ENCODE data around the gene SNX7. TPM values are rescaled to one million over a fixed set of nuclear protein-coding genes. Genes with fewer than 3 reads are reported as not detected.

Gene SNX7
- total and polyA plus RNA-seq, 9 of the 15 experiments (the other 6 are each of a cell fraction or from before 2014, with no cell fraction given): 0.09 TPM; not detected in 8

DNA sequence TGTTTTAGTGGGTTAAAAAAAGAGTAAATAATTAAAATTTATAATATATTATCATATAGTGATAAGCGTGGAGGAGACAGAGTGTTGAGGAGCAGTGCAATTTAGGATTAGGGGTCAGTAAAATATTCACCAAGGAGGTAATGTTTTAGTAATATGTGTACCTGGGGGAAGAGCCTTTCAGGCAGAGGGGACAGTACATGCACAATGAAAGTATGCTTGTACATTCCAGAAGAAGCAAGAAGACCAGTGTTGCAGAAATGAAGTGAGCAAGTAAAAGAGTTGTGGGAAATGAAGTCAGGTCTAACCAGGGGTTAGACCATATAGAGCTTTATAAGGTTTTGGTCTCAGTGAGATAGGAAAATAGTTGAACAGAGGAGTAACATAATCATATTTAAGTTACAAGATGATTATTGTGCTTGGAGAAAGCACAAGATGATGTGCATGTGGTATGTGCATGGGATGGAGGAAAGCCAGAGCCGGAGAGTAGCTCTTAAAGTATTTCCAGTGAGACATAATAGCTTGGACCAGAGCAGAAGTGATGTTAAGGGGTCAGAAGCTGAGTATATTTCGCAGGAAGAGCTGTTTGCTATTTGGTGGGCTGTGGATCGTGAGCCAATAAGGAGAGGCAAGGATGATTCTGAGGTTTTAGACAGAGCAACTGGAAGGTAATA lies 44.8 kb downstream of the SNX7 start:
- Histone ChIP-seq H3K27me3 (ENCODE audit: control insufficient read depth in 2 of 2, insufficient read depth in 2 of 2, low read length in 2 of 2) (no peaks in the 10 kb centered on the region), H2AFZ (ENCODE audit: low read depth, low read length) (no peak overlapping the region), H3K9me1 (ENCODE audit: control insufficient read depth, insufficient read depth, low read length) (no peaks in the 10 kb centered on the region), H3K27ac (ENCODE audit: extremely low read depth, low read depth, low read length) (no peak overlapping the region), H3K36me3 (ENCODE audit: control insufficient read depth, insufficient read depth, low read length) (no peaks in the 10 kb centered on the region), H3K9me3 (replicated peaks; ENCODE audit: control insufficient read depth, insufficient read depth, low read depth, low read length) (0 out of 2 replicates have a peak, but pooled peaks cover 1% of the 10 kb centered on the region), H3K4me1 (replicated peaks in 1 of 2; ENCODE audit: control insufficient read depth in 2 of 2, insufficient read depth in 2 of 2, low read length in 2 of 2) (no peaks in the 10 kb centered on the region), H3K4me2 (ENCODE audit: insufficient read depth, low read length) (no peak overlapping the region), H3K9ac (ENCODE audit: insufficient read depth in 1 of 2, low read depth in 2 of 2, low read length in 2 of 2) (no peak overlapping the region), H4K20me1 (replicated peaks; ENCODE audit: control insufficient read depth, insufficient read depth, low read length) (no peaks in the 10 kb centered on the region), H3K79me2 (ENCODE audit: control insufficient read depth, insufficient read depth, low read length) (no peaks in the 10 kb centered on the region), H3K4me3 (no peak overlapping the region)
- POLR2A ChIA-PET: interaction anchor here (0.6 kb wide), 1 partner anchor 59 kb away, joined by 3 read pairs; no protein-coding TSS in a partner anchor
- FAIRE-seq (no peak), DNase-seq (ENCODE audit: extremely low read depth in 1 of 4, low spot score in 3 of 4) (no peak), ATAC-seq (no peak)
- BruUV-seq (replicated peaks): no TSS peak
- intact Hi-C loops (cut with micrococcal nuclease): no loop called here
- CTCF ChIA-PET (ENCODE audit: low intra/inter-chr PET ratio): no interaction called here
- in situ Hi-C loops (cut with MboI): no loop called here
- 1% methylated on average over 4 of the region's 4 CpGs for WGBS (ENCODE audit: insufficient coverage, low coverage, missing lambda C conversion rate)
- TF ChIP-seq SFPQ (IDR thresholded peaks at IDR 0.05; ENCODE audit: low read depth, low read length) (no peak), NFIX (CRISPR knock-in tag; IDR thresholded peaks at IDR 0.05; ENCODE audit: low read depth) (no peak), ZNF395 (CRISPR knock-in tag; IDR thresholded peaks at IDR 0.05) (no peak), DPF2 (IDR thresholded peaks at IDR 0.05) (no peak), KDM2B (CRISPR knock-in tag; IDR thresholded peaks at IDR 0.05) (no peak), NFIC (IDR thresholded peaks at IDR 0.05) (no peak), SRSF9 (IDR thresholded peaks at IDR 0.05; ENCODE audit: borderline replicate concordance, low read depth, low read length) (no peak), SIX5 (IDR thresholded peaks at IDR 0.05; ENCODE audit: borderline replicate concordance in 1 of 2, insufficient read depth in 1 of 2, low read depth in 1 of 2, low read length in 2 of 2) (no peak), THRB (CRISPR knock-in tag; conservative IDR thresholded peaks at IDR 0.05) (no peak), GATAD2B (IDR thresholded peaks at IDR 0.05; ENCODE audit: borderline replicate concordance) (no peak), BCOR (IDR thresholded peaks at IDR 0.05) (no peak), ZNF12 (CRISPR knock-in tag; IDR thresholded peaks at IDR 0.05) (no peak)
- TF ChIP-seq, protein P1, sequence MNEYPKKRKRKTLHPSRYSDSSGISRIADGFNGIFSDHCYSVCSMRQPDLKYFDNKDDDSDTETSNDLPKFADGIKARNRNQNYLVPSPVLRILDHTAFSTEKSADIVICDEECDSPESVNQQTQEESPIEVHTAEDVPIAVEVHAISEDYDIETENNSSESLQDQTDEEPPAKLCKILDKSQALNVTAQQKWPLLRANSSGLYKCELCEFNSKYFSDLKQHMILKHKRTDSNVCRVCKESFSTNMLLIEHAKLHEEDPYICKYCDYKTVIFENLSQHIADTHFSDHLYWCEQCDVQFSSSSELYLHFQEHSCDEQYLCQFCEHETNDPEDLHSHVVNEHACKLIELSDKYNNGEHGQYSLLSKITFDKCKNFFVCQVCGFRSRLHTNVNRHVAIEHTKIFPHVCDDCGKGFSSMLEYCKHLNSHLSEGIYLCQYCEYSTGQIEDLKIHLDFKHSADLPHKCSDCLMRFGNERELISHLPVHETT (CRISPR knock-in tag; conservative IDR thresholded peaks at IDR 0.05 in 1 of 2, IDR thresholded peaks at IDR 0.05 in 1 of 2): no peak
- TF ChIP-seq, protein P2, sequence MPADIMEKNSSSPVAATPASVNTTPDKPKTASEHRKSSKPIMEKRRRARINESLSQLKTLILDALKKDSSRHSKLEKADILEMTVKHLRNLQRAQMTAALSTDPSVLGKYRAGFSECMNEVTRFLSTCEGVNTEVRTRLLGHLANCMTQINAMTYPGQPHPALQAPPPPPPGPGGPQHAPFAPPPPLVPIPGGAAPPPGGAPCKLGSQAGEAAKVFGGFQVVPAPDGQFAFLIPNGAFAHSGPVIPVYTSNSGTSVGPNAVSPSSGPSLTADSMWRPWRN (IDR thresholded peaks at IDR 0.05; ENCODE audit: low read depth): no peak
